Duodenal mucosa (tissue), 2 donors: Measurements from ENCODE around the gene GRIK1.

Experiments
- H3K27ac ChIP-seq: one replicate; pipeline ENCODE4 v1.7.0; 2013; ENCODE audit warnings: low read depth, low read length
- H3K27me3 ChIP-seq, 2 donors: one replicate each; pipeline ENCODE4 v1.7.0; 2013; ENCODE audit warnings: low read length in 2 of 2, control low read depth in 1 of 2; ENCODE audit not compliant: insufficient read depth in 2 of 2, control insufficient read depth in 1 of 2
- H3K36me3 ChIP-seq, 2 donors: one replicate each; pipeline ENCODE4 v1.7.0; 2013; ENCODE audit warnings: low read length in 2 of 2, control low read depth in 1 of 2; ENCODE audit not compliant: insufficient read depth in 2 of 2, control insufficient read depth in 1 of 2
- H3K4me1 ChIP-seq, 2 donors: one replicate each; pipeline ENCODE4 v1.7.0; 2013; ENCODE audit warnings: low read length in 2 of 2, control low read depth in 1 of 2; ENCODE audit not compliant: insufficient read depth in 2 of 2, control insufficient read depth in 1 of 2
- H3K4me3 ChIP-seq, 2 donors: one replicate each; pipeline ENCODE4 v1.7.0; 2013; ENCODE audit warnings: low read length in 2 of 2, low read depth in 1 of 2
- H3K9ac ChIP-seq, 2 donors: one replicate each; pipeline ENCODE4 v1.7.0; 2013; ENCODE audit warnings: low read length in 2 of 2, low read depth in 1 of 2
- H3K9me3 ChIP-seq, 2 donors: one replicate each; pipeline ENCODE4 v1.7.0; 2013; ENCODE audit warnings: low read length in 2 of 2, control low read depth in 1 of 2; ENCODE audit not compliant: control insufficient read depth in 1 of 2

The GRIK1 gene

GRCh38 chr21:29718081-29718815 is 221.5 kb downstream of the GRIK1 start:
- no peak overlapping the region for H3K9ac ChIP-seq
- H3K4me3 ChIP-seq = no peak overlapping the region
- H3K9me3 ChIP-seq = peaks cover 0 to 4% of the 10 kb centered on the region in 2 donors
- no peaks in the 10 kb centered on the region for H3K4me1 ChIP-seq
- H3K27ac ChIP-seq = no peak overlapping the region
- no peaks in the 10 kb centered on the region for H3K27me3 ChIP-seq
- no peaks in the 10 kb centered on the region for H3K36me3 ChIP-seq

GRCh38 chr21:29717659-29718058 is 222.1 kb downstream of the GRIK1 start:
- Histone ChIP-seq H3K9ac (no peak overlapping the region), H3K4me3 (no peak overlapping the region), H3K27ac (no peak overlapping the region), H3K36me3 (no peaks in the 10 kb centered on the region), H3K9me3 (peaks cover 0 to 4% of the 10 kb centered on the region in 2 donors), H3K4me1 (no peaks in the 10 kb centered on the region), H3K27me3 (no peaks in the 10 kb centered on the region)

- peaks cover 0 to 4% of the 10 kb centered on the region in 2 donors for H3K9me3 ChIP-seq
- H3K27ac ChIP-seq = no peak overlapping the region
- H3K36me3 ChIP-seq = no peaks in the 10 kb centered on the region
- H3K4me1 ChIP-seq = no peaks in the 10 kb centered on the region
- H3K4me3 ChIP-seq = no peak overlapping the region
- H3K27me3 ChIP-seq = no peaks in the 10 kb centered on the region
- no peak overlapping the region for H3K9ac ChIP-seq
Measured at GRCh38 chr21:29716753-29717152, 223.0 kb downstream of the GRIK1 start.

GRCh38 chr21:29715089-29715488 is 224.7 kb downstream of the GRIK1 start:
- no peaks in the 10 kb centered on the region for H3K36me3 ChIP-seq
- H3K9me3 ChIP-seq = peaks cover 0 to 4% of the 10 kb centered on the region in 2 donors
- no peak overlapping the region for H3K27ac ChIP-seq
- no peak overlapping the region for H3K9ac ChIP-seq
- H3K4me1 ChIP-seq = no peaks in the 10 kb centered on the region
- H3K27me3 ChIP-seq = no peaks in the 10 kb centered on the region
- H3K4me3 ChIP-seq = no peak overlapping the region

GRCh38 chr21:29712818-29713217 is 227.0 kb downstream of the GRIK1 start:
- no peaks in the 10 kb centered on the region for H3K36me3 ChIP-seq
- no peaks in the 10 kb centered on the region for H3K4me1 ChIP-seq
- H3K27me3 ChIP-seq = no peaks in the 10 kb centered on the region

GRCh38 chr21:29711236-29711635 is 228.6 kb downstream of the GRIK1 start:
- Histone ChIP-seq H3K9me3 (no peaks in the 10 kb centered on the region), H3K9ac (no peak overlapping the region), H3K4me3 (no peak overlapping the region), H3K4me1 (no peaks in the 10 kb centered on the region), H3K27ac (no peak overlapping the region), H3K36me3 (no peaks in the 10 kb centered on the region), H3K27me3 (no peaks in the 10 kb centered on the region)

More at GRCh38 chr21:29712818-29713217, 227.0 kb downstream of the GRIK1 start:
- H3K9ac ChIP-seq = no peak overlapping the region
- H3K9me3 ChIP-seq = peaks cover 0 to 4% of the 10 kb centered on the region in 2 donors
- no peak overlapping the region for H3K27ac ChIP-seq
- H3K4me3 ChIP-seq = no peak overlapping the region

- no peak overlapping the region for H3K27ac ChIP-seq
- H3K27me3 ChIP-seq = no peaks in the 10 kb centered on the region
- H3K9ac ChIP-seq = no peak overlapping the region
- no peak overlapping the region for H3K4me3 ChIP-seq
- no peaks in the 10 kb centered on the region for H3K4me1 ChIP-seq
- no peaks in the 10 kb centered on the region for H3K36me3 ChIP-seq
- H3K9me3 ChIP-seq = no peaks in the 10 kb centered on the region
Measured at GRCh38 chr21:29710498-29710897, 229.3 kb downstream of the GRIK1 start.

- Histone ChIP-seq H3K27me3 (no peaks in the 10 kb centered on the region), H3K4me1 (no peaks in the 10 kb centered on the region), H3K4me3 (no peak overlapping the region), H3K36me3 (no peaks in the 10 kb centered on the region), H3K27ac (no peak overlapping the region), H3K9ac (no peak overlapping the region), H3K9me3 (no peaks in the 10 kb centered on the region)
Measured at GRCh38 chr21:29708401-29708800, 231.4 kb downstream of the GRIK1 start.

- H3K9me3 ChIP-seq = peaks cover 0 to 8% of the 10 kb centered on the region in 2 donors
- H3K36me3 ChIP-seq = no peaks in the 10 kb centered on the region
- H3K4me1 ChIP-seq = no peaks in the 10 kb centered on the region
- no peak overlapping the region for H3K27ac ChIP-seq
- H3K27me3 ChIP-seq = no peaks in the 10 kb centered on the region
- no peak overlapping the region for H3K4me3 ChIP-seq
- no peak overlapping the region for H3K9ac ChIP-seq
Measured at GRCh38 chr21:29704719-29705118, 235.1 kb downstream of the GRIK1 start.

- Histone ChIP-seq H3K4me3 (no peak overlapping the region), H3K4me1 (no peaks in the 10 kb centered on the region), H3K9ac (no peak overlapping the region), H3K27ac (no peak overlapping the region), H3K9me3 (peaks cover 0 to 8% of the 10 kb centered on the region in 2 donors), H3K27me3 (no peaks in the 10 kb centered on the region), H3K36me3 (no peaks in the 10 kb centered on the region)
Measured at GRCh38 chr21:29701676-29702075, 238.1 kb downstream of the GRIK1 start.
